H1 (cell line): ENCODE measurements around the gene ATP13A2. TPM values are rescaled to one million over a fixed set of nuclear protein-coding genes. Genes with fewer than 3 reads are reported as not detected.

Experiments
- NANOG ChIP-seq: IDR thresholded peaks from 2 replicates; pipeline ENCODE4 v1.6.1; 2011; ENCODE audit warnings: low read length, low read depth, mild to moderate bottlenecking, inconsistent platforms; ENCODE audit not compliant: insufficient read depth, poor library complexity, severe bottlenecking
- polyA plus RNA-seq, 7 experiments: library from polyadenylated mRNA; depleted of rRNA in 3 of 7; stranded (reverse) in 5 of 7; unstranded in 2 of 7; fragments of >200 nt in 5 of 7; fragments of 200-250 nt in 2 of 7; gene quantifications; 1 replicate in 5 of 7; 2 replicates in 1 of 7; 4 replicates in 1 of 7; pipeline versions ENCODE4 v1.2.1 to v1.2.3, GENCODE V29; 2011 to 2013; ENCODE audit warnings: missing spikeins in 2 of 7, mixed read lengths in 2 of 7
- total RNA-seq: library from RNA; stranded (reverse); fragmentation: NEBNext Ultra II Directional; extraction: Animal tissue kit (Norgen Biotek cat#: 25700); gene quantifications from 2 replicates; pipeline ENCODE4 v1.2.1, GENCODE V29; 2021

Gene ATP13A2
- total and polyA plus RNA-seq, 2 of the 8 experiments (the other 6 are each of a cell fraction or from before 2014, with no cell fraction given), result 82.1 to 83.6 TPM

DNA sequence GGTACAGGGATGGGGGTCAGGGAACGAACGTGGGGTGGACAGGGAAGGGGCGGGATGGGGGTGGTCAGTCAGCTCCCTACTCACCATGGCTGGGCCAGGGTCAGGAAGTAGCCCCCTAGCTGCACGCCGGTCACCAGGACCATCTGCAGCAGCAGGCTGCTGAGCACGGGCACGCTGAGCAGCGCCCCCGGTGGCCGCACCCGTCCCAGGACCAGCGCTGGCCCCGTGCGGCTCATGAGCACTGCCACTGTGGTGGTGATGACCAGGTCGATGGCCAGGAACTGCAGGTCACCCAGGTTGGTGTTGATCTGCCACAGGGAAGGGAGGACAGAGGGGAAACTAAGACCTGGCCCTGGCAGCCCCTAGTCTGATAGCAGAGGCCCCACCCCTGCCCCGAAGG is 24.8 kb downstream of the ATP13A2 start (continued):
- TF ChIP-seq NANOG, result no peak
